Measurements from ENCODE around the gene GJA4. TPM values are rescaled to one million over a fixed set of nuclear protein-coding genes. Genes with fewer than 3 reads are reported as not detected.

The GJA4 gene
- total RNA-seq, 1 experiment from 2014 or later, result 1.4 TPM

GRCh38 chr1:34757386-34757785 is 35.4 kb upstream of the GJA4 start:
- Histone ChIP-seq H3K23me2 (ENCODE audit: insufficient read length, low read depth, low read length, poor library complexity, severe bottlenecking) (no peaks in the 10 kb centered on the region), H4K5ac (ENCODE audit: insufficient read length, low read depth, low read length) (no peak overlapping the region), H3T11ph (ENCODE audit: low read length) (no peak overlapping the region), H4K20me1 (ENCODE audit: control insufficient read depth, insufficient read depth, insufficient read length) (no peaks in the 10 kb centered on the region), H3K4me2 (ENCODE audit: insufficient read depth, insufficient read length, low read length) (no peak overlapping the region), H3K79me1 (ENCODE audit: insufficient read depth, low read depth, low read length, poor library complexity, severe bottlenecking) (no peaks in the 10 kb centered on the region), H2AFZ (ENCODE audit: low read length) (no peak overlapping the region), H3K79me2 (ENCODE audit: insufficient read depth, low read length) (no peaks in the 10 kb centered on the region), H3K9me3 (ENCODE audit: control insufficient read depth, low read depth, low read length) (no peaks in the 10 kb centered on the region), H3K27ac (ENCODE audit: insufficient read length, low read depth, low read length) (no peak overlapping the region), H4K8ac (replicated peaks; ENCODE audit: insufficient read length, low read depth, low read length) (no peak overlapping the region), H2BK20ac (ENCODE audit: low read depth, low read length, poor library complexity, severe bottlenecking) (no peak overlapping the region), H3K14ac (ENCODE audit: insufficient read depth, low read length) (no peak overlapping the region), H3K56ac (ENCODE audit: insufficient read length, low read depth, low read length) (no peak overlapping the region), H2BK5ac (ENCODE audit: insufficient read length, low read length) (no peak overlapping the region), H2BK120ac (ENCODE audit: low read depth, low read length, poor library complexity, severe bottlenecking) (no peak overlapping the region), H2BK12ac (ENCODE audit: insufficient read length, low read depth, low read length) (no peak overlapping the region), H3K18ac (ENCODE audit: insufficient read length, low read depth, low read length) (no peak overlapping the region), H3K4me1 (ENCODE audit: insufficient read depth, low read length) (no peaks in the 10 kb centered on the region; the same call in 1 of the 2 replicates), H3K23ac (ENCODE audit: insufficient read length, low read depth, low read length) (no peak overlapping the region), H2AK5ac (ENCODE audit: insufficient read length, low read length) (no peak overlapping the region), H3K4ac (ENCODE audit: low read depth, low read length) (no peak overlapping the region), H3K9ac (ENCODE audit: extremely low read depth, insufficient read length, low read length) (no peak overlapping the region), H2BK15ac (ENCODE audit: low read depth, low read length) (no peak overlapping the region), H3K27me3 (ENCODE audit: insufficient read depth, low read length) (no peaks in the 10 kb centered on the region), H4K91ac (ENCODE audit: insufficient read length, low read depth, low read length) (no peak overlapping the region)
- no peaks in the 10 kb centered on the region for H3K9me3 Mint-ChIP-seq
- H3K4me3 Mint-ChIP-seq, result no peak overlapping the region
- no CpG with 5 or more reads among the region's 21 CpGs for WGBS (ENCODE audit: extremely low coverage, insufficient read length, low lambda C conversion rate)
- no peaks in the 10 kb centered on the region for H3K36me3 Mint-ChIP-seq (ENCODE audit: insufficient read depth in 1 of 3, low read depth in 3 of 3)
- H3K4me1 Mint-ChIP-seq, result peaks cover 14% of the 10 kb centered on the region in 2 experiments
- H3K27ac Mint-ChIP-seq, result no peak overlapping the region
- TF ChIP-seq CTCF (conservative IDR thresholded peaks at IDR 0.05), result no peak
- peaks cover 6% of the 10 kb centered on the region; the same call in 1 of the 2 replicates for H3K27me3 Mint-ChIP-seq (ENCODE audit: low read depth)
- DNase-seq, result no peak
